NCI-H1092 treated with DMSO at 0.1 percent for 48 hours (cell line): ENCODE results near the gene CDC14A.
"Not testable (repeated sequence)": the region's sequence is repeated elsewhere in the genome, so short reads cannot be mapped to it uniquely, and the experiment has no call there.

Experiments used
- DNase-seq: peaks from one replicate; lab custom pipeline; 2025; lab: John Stamatoyannopoulos, UW

CDC14A gene

GRCh38 chr1:100337878-100338277 is 14.4 kb upstream of the CDC14A start:
- not testable (repeated sequence) for DNase-seq

- DNase-seq: not testable (repeated sequence)
These were observed 12.6 kb upstream of the CDC14A start for GRCh38 chr1:100339735-100340134.

GRCh38 chr1:100340494-100340893 is 11.8 kb upstream of the CDC14A start:
- no peak for DNase-seq

- DNase-seq: no peak
These were observed 10.0 kb upstream of the CDC14A start for GRCh38 chr1:100342348-100342747.

- no peak for DNase-seq
These were observed 8.4 kb upstream of the CDC14A start for GRCh38 chr1:100343897-100344296.

- DNase-seq: no peak
These were observed 7.5 kb upstream of the CDC14A start for GRCh38 chr1:100344774-100345173.

GRCh38 chr1:100346387-100346786 is 5.9 kb upstream of the CDC14A start:
- no peak for DNase-seq

- no peak for DNase-seq
These were observed 5.0 kb upstream of the CDC14A start for GRCh38 chr1:100347009-100347966.

GRCh38 chr1:100348549-100349144 is 3.7 kb upstream of the CDC14A start:
- DNase-seq: no peak

GRCh38 chr1:100349246-100349645 is 3.1 kb upstream of the CDC14A start:
- no peak for DNase-seq

GRCh38 chr1:100350787-100351094 is 1.6 kb upstream of the CDC14A start:
- no peak for DNase-seq

- DNase-seq: peak; percentile 64
These were observed 1.0 kb upstream of the CDC14A start for GRCh38 chr1:100351095-100351887.

GRCh38 chr1:100353071-100353801 is 930 bp downstream of the CDC14A start:
- peak; percentile 13 for DNase-seq

- DNase-seq: no peak
These were observed 1.7 kb downstream of the CDC14A start for GRCh38 chr1:100353988-100354387.

GRCh38 chr1:100354971-100355394 is 2.7 kb downstream of the CDC14A start:
- DNase-seq: peak; percentile 12

- DNase-seq: no peak
These were observed 5.9 kb downstream of the CDC14A start for GRCh38 chr1:100358210-100358609.

GRCh38 chr1:100359139-100359538 is 6.8 kb downstream of the CDC14A start:
- DNase-seq: no peak

GRCh38 chr1:100360790-100361510 is 8.6 kb downstream of the CDC14A start:
- DNase-seq: peak; percentile 10

GRCh38 chr1:100361511-100362089 is 9.3 kb downstream of the CDC14A start:
- DNase-seq: no peak

- no peak for DNase-seq
These were observed 10.6 kb downstream of the CDC14A start for GRCh38 chr1:100362821-100363466.
